ENCODE results near the gene EIF2B4. TPM values are rescaled to one million over a fixed set of nuclear protein-coding genes. Genes with fewer than 3 reads are reported as not detected.

Gene EIF2B4
- total and polyA plus RNA-seq, 2 of the 13 experiments (the other 11 are each of a cell fraction or from before 2014, with no cell fraction given) = 91.5 to 96.4 TPM

DNA sequence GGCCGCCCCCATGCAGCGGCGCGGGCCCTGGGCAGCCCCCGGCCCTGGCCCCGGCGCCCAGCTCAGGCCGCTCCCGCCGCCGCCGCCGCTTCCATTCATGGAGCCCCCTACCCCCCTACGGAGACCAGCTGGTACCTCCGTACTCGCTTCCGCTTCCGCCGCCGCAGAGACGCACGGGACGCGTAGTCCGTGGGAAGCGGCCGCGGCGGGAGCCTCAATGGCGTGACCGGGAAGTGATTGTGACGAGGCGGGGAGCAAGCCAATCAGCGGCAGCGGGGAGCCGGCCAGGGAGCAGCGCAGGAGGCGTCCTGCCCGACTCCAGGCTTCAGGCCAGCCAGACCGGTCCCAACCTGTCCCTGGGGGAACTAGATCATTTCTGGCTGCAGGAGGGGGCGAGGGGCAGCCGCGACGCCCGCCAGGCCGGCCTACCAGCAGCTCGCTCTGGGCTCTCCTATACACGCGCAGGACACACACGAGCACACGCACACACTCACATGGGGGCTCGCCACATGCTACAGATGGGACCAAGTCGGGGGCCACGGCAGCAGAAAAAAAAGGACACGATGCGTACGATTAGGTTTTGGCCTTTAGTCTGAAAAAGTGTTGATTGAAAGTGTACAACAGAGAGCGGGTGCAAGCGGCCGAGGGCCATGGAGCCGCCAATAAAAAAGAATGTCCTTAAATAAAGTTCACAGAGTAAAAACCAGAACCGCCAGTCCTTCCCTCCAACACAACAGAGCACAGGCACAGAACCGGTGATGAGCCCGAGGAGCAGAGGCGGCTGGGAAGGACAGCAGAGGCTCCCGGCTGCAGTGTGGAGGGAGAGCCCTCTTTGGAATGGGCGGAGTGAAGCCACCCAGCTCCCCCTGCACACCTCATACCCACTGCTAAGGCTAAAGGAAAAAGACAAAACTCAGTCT is 10.7 kb upstream of the EIF2B4 start, which contains the start of gene ZNF513 (continued):
- TF ChIP-seq, protein P1, sequence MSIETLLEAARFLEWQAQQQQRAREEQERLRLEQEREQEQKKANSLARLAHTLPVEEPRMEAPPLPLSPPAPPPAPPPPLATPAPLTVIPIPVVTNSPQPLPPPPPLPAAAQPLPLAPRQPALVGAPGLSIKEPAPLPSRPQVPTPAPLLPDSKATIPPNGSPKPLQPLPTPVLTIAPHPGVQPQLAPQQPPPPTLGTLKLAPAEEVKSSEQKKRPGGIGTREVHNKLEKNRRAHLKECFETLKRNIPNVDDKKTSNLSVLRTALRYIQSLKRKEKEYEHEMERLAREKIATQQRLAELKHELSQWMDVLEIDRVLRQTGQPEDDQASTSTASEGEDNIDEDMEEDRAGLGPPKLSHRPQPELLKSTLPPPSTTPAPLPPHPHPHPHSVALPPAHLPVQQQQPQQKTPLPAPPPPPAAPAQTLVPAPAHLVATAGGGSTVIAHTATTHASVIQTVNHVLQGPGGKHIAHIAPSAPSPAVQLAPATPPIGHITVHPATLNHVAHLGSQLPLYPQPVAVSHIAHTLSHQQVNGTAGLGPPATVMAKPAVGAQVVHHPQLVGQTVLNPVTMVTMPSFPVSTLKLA (IDR thresholded peaks at IDR 0.05) = no peak
- no peak for TF ChIP-seq MBNL3 (CRISPR knock-in tag; conservative IDR thresholded peaks at IDR 0.05)
- no peak for TF ChIP-seq ZNF296 (CRISPR knock-in tag; conservative IDR thresholded peaks at IDR 0.05)
- no peak for TF ChIP-seq NFRKB (IDR thresholded peaks at IDR 0.05)
- no peak for TF ChIP-seq MAFF (IDR thresholded peaks at IDR 0.05; ENCODE audit: low read depth, low read length)
- TF ChIP-seq TAF15 (IDR thresholded peaks at IDR 0.05; ENCODE audit: low read depth, low read length, poor library complexity, severe bottlenecking) = peak; percentile 93
- 0 out of 2 replicates have a peak, but pooled peaks have one; percentile 20 for TF ChIP-seq SMAD3 (CRISPR knock-in tag; IDR thresholded peaks at IDR 0.05)
- TF ChIP-seq, protein P2, sequence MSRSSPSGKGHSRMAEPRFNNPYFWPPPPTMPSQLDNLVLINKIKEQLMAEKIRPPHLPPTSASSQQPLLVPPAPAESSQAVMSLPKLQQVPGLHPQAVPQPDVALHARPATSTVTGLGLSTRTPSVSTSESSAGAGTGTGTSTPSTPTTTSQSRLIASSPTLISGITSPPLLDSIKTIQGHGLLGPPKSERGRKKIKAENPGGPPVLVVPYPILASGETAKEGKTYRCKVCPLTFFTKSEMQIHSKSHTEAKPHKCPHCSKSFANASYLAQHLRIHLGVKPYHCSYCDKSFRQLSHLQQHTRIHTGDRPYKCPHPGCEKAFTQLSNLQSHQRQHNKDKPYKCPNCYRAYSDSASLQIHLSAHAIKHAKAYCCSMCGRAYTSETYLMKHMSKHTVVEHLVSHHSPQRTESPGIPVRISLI (CRISPR knock-in tag; IDR thresholded peaks at IDR 0.05; ENCODE audit: borderline replicate concordance) = no peak
- TF ChIP-seq CBX2 (IDR thresholded peaks at IDR 0.05; ENCODE audit: low read depth, low read length) = no peak
- TF ChIP-seq CBX2 (CRISPR knock-in tag; IDR thresholded peaks at IDR 0.05; ENCODE audit: low read depth) = no peak
- TF ChIP-seq, protein P3, sequence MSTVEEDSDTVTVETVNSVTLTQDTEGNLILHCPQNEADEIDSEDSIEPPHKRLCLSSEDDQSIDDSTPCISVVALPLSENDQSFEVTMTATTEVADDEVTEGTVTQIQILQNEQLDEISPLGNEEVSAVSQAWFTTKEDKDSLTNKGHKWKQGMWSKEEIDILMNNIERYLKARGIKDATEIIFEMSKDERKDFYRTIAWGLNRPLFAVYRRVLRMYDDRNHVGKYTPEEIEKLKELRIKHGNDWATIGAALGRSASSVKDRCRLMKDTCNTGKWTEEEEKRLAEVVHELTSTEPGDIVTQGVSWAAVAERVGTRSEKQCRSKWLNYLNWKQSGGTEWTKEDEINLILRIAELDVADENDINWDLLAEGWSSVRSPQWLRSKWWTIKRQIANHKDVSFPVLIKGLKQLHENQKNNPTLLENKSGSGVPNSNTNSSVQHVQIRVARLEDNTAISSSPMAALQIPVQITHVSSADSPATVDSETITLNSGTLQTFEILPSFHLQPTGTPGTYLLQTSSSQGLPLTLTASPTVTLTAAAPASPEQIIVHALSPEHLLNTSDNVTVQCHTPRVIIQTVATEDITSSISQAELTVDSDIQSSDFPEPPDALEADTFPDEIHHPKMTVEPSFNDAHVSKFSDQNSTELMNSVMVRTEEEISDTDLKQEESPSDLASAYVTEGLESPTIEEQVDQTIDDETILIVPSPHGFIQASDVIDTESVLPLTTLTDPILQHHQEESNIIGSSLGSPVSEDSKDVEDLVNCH (CRISPR knock-in tag; IDR thresholded peaks at IDR 0.05) = no peak
- peak; percentile 55 for TF ChIP-seq PHF20 (CRISPR knock-in tag; IDR thresholded peaks at IDR 0.05)
- TF ChIP-seq ZNF274 (CRISPR knock-in tag; IDR thresholded peaks at IDR 0.05) = peak; percentile 76; the same call in 1 of the 2 replicates
- no peak for TF ChIP-seq ZNF235 (CRISPR knock-in tag; IDR thresholded peaks at IDR 0.05; ENCODE audit: borderline replicate concordance)
- TF ChIP-seq, protein P4, sequence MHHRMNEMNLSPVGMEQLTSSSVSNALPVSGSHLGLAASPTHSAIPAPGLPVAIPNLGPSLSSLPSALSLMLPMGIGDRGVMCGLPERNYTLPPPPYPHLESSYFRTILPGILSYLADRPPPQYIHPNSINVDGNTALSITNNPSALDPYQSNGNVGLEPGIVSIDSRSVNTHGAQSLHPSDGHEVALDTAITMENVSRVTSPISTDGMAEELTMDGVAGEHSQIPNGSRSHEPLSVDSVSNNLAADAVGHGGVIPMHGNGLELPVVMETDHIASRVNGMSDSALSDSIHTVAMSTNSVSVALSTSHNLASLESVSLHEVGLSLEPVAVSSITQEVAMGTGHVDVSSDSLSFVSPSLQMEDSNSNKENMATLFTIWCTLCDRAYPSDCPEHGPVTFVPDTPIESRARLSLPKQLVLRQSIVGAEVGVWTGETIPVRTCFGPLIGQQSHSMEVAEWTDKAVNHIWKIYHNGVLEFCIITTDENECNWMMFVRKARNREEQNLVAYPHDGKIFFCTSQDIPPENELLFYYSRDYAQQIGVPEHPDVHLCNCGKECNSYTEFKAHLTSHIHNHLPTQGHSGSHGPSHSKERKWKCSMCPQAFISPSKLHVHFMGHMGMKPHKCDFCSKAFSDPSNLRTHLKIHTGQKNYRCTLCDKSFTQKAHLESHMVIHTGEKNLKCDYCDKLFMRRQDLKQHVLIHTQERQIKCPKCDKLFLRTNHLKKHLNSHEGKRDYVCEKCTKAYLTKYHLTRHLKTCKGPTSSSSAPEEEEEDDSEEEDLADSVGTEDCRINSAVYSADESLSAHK (CRISPR knock-in tag; IDR thresholded peaks at IDR 0.05; ENCODE audit: borderline replicate concordance) = no peak
- TF ChIP-seq CC2D1A (CRISPR knock-in tag; IDR thresholded peaks at IDR 0.05) = no peak
- TF ChIP-seq, protein P5, sequence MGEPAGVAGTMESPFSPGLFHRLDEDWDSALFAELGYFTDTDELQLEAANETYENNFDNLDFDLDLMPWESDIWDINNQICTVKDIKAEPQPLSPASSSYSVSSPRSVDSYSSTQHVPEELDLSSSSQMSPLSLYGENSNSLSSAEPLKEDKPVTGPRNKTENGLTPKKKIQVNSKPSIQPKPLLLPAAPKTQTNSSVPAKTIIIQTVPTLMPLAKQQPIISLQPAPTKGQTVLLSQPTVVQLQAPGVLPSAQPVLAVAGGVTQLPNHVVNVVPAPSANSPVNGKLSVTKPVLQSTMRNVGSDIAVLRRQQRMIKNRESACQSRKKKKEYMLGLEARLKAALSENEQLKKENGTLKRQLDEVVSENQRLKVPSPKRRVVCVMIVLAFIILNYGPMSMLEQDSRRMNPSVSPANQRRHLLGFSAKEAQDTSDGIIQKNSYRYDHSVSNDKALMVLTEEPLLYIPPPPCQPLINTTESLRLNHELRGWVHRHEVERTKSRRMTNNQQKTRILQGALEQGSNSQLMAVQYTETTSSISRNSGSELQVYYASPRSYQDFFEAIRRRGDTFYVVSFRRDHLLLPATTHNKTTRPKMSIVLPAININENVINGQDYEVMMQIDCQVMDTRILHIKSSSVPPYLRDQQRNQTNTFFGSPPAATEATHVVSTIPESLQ (CRISPR knock-in tag; conservative IDR thresholded peaks at IDR 0.05) = no peak
- no peak for TF ChIP-seq U2AF1 (optimal IDR thresholded peaks at IDR 0.05; ENCODE audit: low read depth, low read length)
- TF ChIP-seq ZNF761 (CRISPR knock-in tag; conservative IDR thresholded peaks at IDR 0.05) = no peak
- peak; percentile 76 for TF ChIP-seq HCFC1 (IDR thresholded peaks at IDR 0.05; ENCODE audit: low read depth, low read length)
